Raji (cell line): ENCODE data around the gene NUCB2.
A peak's percentile ranks its signal among the peaks of the same experiment; 100 is the strongest.

ENCODE experiments used
- POLR2A ChIP-seq: IDR thresholded peaks from 2 replicates; pipeline ENCODE4 v1.6.1; 2011; ENCODE audit warnings: low read depth, low read length, control low read depth; ENCODE audit not compliant: insufficient read depth

The NUCB2 gene

DNA sequence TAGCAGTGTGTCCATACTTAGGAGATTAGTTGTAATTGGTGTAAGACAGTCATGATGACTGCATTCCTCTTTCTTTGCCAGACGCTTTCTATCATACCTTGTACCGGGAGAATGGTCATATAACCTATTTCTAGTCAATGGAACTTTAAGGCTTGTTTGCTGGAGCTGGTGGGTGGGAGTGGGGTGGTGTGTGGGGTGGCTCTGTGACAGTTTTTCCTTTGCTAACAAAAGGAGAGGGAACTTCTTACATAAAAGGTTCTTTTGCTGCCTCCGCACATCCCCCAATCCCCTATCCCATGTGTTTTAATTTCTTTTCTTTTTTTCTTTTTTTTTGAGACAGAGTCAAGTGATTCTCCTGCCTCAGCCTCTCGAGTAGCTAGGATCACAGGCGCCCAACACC is 9.8 kb upstream of the NUCB2 start:
- TF ChIP-seq POLR2A: no peak

DNA sequence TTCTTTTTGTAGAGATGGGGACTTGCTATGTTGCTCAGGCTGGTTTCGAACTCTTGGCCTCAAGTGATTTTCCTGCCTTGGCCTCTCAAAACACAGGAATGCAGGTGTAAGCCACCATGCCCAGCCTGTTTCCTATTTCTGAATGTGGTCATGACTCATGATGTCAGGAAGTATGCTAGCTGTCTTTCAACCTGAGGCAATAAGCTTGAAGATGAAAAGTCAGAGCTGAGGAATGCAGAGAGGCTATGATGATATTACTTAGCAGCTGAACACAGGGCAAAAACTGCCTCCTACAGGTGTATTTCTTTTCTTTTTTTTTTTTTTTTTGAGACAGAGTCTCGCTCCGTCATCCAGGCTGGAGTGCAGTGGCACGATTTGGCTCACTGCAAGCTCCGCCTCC is 9.0 kb upstream of the NUCB2 start:
- no peak for TF ChIP-seq POLR2A

DNA sequence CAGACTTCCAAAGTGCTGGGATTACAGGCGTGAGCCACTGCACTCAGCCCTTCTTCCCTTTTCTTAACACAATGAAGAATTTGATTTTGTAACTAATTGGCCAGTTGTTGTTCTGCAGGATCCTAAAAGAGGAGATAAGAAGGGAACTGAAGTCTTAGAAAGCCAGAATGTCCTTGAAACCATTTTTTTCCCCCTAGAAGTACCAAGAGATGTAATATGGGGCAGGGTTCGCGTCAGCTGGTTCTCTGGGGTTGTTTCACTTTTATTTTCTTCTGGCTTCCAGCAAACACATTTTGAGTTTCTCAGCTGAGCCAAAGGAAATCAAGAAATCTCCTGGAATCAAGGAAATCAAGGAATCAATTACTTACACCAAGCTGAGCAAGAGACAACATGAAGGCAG is 7.6 kb upstream of the NUCB2 start:
- no peak for TF ChIP-seq POLR2A

DNA sequence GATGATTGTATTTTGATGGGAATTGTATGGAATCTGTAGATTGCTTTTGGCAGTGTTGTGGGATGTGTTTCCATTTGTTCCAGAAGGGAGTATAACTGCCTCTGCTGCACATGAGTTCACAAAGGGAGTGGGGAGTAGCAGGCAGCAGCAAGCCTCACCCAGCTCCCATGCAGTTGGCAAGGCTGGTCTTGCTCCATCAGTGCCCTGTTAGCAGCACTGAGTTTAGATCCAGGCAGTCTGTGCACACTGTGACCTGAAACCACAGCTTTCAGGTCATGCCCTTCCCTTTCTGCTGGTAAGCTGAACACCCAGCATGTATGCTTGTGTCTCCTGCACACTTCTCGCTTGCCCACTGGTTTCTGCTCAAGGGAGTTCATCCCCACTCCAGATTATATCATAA is 3.7 kb upstream of the NUCB2 start:
- TF ChIP-seq POLR2A: no peak

DNA sequence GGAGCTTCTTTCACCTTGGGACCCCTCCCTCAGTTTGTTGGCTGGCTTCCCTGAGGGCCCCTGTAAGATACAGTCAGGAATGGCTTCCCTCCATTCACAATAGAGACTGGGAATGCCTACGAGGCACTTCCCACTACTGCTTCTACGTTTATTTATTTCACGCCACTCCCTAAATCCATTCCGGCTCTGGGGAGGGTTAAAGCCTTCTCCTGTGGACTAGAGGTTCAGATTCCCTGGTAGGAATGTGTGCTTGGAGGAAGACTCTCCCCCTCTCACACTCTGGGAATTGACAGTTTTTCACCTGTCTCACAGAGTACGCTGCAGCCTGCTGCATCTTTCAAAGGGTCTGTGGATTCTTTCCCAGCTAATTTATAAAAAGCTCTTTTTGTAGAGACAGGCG is 3.3 kb upstream of the NUCB2 start:
- TF ChIP-seq POLR2A: no peak

DNA sequence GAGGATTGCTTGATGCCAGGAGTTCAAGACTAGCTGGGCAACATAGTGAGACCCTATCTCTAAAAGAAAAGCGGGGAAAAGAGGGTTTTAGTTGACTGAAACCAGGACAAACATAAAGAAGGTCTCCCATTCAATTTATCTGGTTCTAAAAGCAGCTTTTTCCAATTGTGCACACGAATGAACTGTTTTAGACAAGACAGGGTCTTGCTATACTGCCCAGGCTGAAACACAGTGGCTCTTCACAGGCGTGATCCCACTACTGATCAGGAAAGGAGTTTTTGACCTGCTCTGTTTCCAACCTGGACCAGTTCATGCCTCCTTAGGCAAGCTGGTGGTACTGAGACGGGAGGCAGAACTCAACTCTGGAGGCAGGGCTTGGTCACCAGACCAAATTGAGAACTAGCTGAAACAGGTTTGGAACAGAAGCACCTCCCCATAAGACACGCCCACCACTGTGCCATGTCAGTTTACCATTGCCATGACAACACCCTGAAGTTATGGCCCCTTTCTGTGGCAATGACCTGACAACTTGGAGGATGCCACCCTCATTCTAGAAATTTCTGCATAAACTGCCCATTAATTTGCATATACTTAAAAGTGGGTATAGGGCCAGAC is 2.8 kb upstream of the NUCB2 start:
- peak; percentile 35; the same call in 1 of the 2 replicates for TF ChIP-seq POLR2A

DNA sequence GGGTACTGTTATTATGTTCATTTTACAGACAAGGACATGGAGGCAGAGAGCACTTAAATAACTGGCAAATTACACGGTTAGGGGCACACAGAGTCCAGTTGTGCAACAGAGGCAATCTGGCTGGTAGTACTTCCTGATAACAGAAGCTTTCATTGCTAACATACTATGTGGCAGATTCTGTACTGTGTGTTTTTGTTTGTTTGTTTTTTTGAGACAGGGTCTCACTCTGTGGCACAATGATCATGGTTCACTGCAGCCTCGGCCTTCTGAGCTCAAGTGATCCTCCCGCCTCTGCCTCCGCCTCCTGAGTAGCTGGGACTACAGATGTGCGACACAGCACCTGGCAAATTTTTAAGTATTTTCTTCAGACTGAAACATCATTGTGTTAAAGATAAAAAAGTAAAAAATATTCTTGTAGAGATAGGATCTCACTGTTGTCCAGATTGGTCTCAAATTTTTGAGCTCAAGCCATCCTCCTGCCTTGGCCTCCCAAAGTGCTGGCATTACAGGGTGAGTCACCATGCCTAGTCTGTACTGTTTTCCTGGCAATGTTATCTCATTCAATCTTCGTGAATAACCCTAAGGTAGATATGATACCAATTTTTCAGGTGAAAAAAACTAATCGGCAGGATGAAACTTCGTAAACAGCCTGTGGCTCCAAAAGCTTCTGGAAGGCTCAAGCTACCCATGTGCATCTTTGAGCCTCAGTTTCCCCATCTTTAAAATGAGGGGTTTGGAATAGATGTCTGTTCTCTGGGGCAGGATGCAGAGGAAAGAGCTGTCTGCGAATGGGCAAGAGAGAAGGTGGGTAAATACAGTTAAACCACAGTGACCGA is 921 bp upstream of the NUCB2 start:
- TF ChIP-seq POLR2A: no peak

DNA sequence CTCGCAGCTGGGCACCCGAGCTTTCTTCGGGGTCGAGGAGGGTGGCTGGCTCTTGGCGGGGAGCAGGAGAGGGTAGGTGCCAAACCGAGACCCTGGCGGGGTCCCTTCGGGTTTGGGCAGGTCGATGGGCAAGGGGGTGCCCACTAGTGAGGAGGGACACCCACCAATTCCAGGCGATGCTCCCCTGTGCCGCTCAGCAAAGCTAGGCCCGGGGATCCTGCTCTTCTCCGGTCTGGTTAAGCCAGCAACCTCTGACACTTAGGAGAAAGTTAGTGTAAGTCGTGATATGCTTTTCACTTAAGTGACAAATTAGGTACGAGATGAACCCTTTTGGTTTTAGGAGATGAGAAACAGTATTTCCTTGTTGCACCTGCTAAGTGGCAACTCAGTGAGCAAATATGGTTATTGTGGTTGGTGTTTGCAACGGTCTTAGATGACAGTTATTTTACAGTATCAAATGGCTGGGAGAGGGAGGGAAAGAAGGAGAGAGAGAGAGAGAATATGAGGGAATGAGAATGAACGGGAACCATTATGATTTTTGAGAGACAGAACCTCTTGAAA is 565 bp downstream of the NUCB2 start:
- no peak; the same call in 1 of the 2 replicates for TF ChIP-seq POLR2A

DNA sequence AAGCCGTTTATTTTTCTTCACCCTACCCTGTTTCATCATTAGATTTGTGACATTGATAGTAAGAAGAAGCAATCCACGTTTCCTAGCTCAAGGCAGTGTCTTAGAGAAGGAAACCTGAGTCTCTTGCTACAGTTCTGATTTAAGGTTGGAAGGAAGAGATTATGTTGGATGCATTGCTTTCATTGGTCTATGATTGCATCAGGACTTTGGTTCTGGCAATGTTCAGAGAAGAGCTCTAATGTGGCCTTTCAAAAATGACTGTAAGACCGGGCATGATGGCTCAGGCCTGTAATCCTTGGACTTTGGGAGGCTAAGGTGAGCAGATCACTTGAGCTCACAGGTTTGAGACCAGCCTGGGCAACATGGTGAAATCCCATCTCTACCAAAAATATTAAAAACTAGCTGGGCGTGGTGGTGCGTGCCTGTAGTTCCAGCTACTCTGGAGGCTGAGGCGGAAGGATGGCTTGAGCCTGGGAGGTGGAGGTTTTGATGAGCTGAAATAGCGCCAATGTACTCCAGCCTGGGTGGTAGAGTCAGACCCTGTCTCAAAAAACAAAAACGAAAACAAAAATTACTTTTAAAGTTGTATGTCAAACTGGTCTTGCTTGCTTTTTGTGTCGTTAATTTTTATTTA is 4.1 kb downstream of the NUCB2 start:
- TF ChIP-seq POLR2A: no peak

DNA sequence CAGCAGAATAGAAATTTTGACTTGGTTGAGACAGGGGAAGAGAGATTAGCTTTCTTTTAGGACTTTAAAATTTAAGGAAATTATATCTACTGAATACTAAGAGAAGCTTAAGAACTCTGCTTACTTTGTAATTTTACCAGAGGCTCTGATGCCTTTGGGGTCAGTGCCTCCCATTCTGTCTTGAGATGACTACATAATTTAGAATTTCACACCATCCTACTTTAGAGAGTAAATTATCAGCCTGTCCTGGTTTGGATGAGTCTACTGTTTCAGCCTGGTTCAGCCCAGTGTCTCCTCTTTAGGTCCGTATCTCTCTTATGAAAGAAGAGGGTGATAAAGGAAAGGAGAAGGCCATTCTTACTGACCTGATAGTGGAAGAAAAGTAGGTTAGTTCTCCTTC is 9.8 kb downstream of the NUCB2 start:
- TF ChIP-seq POLR2A: no peak

DNA sequence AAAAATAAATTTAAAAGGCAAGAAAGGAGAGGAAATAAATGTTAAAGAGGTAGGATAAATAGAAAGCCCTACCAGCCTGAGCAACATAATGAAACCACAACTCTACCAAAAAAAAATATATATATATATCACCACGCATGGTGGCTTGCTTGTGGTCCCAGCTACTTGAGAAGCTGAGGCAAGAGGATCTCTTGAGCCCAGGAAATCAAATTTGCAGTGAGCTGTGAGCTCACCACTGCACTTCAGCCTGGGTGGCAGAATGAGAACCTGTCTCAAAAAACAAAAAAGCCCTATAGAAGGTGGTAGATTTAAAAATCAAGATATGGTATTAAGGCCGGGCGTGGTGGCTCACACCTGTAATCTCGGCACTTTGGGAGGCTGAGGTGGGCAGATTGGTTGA is 10.5 kb downstream of the NUCB2 start:
- no peak for TF ChIP-seq POLR2A

DNA sequence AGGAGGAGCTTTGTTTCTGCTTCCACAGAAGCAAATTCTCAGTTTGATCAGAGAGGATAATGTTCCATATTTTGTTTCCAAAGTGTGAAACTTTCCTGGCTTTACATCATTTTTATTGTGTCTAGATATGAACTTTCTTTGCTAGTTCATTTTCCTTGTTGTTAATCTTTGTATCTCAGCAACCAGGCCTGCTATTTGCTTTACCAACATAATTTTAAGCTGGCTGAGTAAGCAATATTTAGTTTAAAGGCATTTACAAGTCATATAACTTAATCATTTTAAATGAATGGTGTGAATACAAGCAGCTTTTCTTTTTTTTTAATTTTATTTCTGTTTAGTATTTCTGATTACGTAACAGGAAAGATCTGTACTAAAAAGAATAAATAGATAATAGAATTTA is 15.2 kb downstream of the NUCB2 start:
- TF ChIP-seq POLR2A: no peak

DNA sequence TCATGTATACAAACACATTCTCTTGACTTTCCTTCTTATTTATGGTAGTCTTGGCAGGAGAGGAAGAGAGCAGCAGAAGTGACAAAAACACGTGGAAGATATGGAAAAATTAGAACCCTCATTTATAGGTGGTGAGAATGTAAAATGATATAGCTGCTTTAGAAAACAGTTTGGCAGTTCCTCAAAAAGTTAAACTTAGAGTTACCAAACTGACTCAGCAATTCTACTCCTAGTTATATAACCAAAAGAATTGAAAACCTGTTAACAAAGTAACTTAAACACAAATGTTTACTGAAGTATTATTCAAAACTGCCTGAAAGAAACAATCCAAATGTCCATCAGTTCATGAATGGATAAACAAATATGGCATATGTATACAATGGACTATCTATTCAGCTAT is 16.8 kb downstream of the NUCB2 start:
- TF ChIP-seq POLR2A: no peak

DNA sequence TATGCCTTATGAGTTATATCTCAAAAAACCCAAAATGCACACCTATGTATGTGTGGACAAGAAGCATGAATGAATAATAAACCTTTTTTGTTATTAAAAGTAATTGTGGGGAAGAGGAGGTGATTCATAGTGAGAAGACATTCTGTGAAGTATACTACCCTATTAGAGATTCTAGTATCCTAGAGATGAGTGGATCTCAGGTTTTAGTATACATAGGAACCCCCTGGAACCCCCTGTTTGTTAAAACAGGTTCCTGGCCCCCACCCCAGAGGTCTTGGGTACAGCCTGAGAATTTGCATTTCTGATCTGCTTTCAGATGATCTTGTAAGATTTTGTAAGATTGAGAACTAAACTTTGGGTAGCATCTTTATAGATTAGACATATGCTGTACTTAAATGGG is 17.5 kb downstream of the NUCB2 start:
- TF ChIP-seq POLR2A: no peak

DNA sequence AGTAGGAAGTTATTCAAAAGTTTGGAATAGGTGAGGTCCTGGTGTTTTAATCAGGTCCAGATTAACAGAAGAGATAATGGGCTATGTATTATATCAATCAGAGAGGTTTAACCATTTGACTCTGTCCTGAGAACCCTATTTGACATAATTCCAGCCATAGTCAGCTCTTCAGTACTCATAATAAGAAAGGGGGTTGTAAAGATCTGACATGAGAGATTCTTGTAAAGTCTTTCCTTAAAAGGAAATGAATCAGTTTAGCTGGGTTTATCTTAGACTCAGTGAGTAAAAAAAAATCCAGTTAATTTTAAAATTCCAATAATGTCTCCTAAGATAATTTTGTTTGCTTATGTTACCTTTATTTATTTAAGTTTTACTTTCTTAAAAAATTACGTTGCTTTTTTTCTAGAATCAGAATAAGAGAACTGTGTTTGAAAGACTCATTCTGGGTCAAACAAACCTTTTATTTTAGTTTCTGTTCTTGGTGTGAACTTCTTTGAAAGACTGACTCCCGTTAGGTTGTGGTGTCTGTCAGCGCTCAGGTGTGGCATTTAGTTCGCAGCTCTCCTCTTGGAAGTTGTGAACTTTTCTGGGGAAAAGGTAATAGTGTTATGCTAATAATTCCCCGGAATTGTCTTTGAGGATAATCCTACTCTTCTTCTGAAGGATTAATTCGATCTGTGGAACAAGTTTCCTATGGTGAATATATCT is 20.5 kb downstream of the NUCB2 start:
- no peak for TF ChIP-seq POLR2A
